Erythroblast (primary cell): ENCODE data around the gene SNRNP200.

Experiments
- DNase-seq, 2 experiments: peaks; one replicate each; lab custom pipeline; 2025; lab: John Stamatoyannopoulos, UW
- GATA1 ChIP-seq: IDR thresholded peaks from 2 replicates; pipeline ENCODE4 v1.6.1; 2011; ENCODE audit warnings: low read depth, mild to moderate bottlenecking, control low read depth, low read length, moderate library complexity
- POLR2A ChIP-seq: IDR thresholded peaks from 2 replicates; pipeline ENCODE4 v1.6.1; 2011; ENCODE audit warnings: mild to moderate bottlenecking, low read length

SNRNP200 gene

DNA sequence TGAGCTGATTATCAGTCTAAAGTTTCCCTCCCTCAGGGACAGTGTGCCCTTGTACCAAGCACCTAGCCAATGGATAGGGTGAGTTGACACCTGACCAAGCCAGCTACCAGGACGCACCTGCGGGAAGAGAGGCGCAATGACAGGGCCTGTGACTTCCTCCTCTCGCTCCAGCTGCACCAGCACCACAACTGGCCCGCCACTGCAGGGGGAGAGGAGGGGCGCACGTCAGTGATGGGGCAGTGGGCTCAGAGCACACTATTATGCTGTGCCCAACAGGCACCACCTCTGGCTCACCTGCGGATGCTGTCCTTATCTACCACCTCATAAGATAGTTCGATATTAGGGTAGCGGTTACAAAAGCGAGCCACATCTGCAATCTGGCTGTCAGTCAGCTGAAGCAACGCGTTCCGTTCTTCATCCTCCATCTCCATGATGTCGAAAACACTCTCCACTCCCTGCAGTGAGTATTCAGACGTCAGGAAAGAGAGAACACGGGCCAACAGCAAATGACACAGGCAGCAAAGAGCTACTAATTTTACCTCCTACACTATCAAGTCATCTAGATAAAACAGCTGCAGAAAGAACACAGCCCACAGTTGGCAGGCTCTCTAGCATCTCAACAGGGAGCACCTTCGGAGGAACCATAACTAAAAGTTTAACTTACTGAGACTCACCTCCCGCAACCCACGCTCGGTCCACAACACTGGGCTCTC is 28.4 kb downstream of the SNRNP200 start:
- DNase-seq: no peak
- TF ChIP-seq GATA1 (no peak), POLR2A (no peak)

DNA sequence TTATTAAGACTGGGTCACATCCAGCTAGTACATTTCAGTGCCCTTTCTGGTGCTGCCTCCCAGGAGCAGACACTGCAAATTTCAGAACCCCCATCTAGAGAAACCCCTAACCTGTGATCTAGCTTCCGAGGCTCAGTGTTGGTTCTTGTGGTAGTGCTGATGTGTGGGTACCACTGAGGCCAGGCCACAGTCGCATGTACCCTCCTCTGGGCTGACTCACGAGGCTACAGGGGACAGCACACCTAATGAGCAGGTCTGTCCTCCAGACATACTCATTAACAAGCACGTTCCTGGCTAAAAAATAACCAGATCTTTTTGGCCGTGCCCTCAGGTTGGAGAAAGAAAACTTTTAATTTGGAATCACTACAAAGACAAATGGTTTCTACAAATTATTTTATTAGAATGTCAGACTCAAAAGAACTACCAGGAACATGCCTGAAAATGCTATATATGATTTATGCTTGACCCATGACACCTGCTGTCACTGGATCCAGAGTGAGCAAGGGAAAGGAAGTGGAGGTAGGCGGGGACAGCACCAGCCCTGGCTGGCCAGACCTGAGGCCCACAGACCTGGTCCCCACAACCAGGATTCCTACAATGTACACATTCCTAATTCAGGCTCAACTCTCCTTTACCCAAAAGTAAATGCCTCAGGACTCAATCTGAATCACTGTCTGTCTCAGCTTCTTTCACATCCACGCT is 30.8 kb downstream of the SNRNP200 start:
- TF ChIP-seq POLR2A (no peak), GATA1 (no peak)
- DNase-seq: no peak

DNA sequence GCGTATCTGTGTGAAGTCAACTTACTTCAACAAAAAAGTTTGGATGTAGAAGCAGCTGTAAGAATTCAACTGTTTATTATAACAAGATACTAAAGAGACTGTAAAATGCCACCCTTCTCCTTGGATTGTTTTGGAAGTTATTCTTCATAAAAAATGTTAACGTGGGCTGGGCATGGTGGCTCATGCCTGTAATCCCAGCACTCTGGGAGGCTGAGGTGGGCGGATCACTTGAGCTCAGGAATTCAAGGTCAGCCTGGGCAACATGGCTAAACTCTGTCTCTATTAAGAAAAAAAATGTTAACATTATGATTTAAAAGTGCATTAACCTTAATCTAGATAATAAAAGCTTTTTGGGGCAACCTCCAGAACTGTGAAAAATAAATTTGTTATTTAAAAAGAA is 31.6 kb downstream of the SNRNP200 start:
- DNase-seq: no peak
- TF ChIP-seq POLR2A (no peak), GATA1 (no peak)

DNA sequence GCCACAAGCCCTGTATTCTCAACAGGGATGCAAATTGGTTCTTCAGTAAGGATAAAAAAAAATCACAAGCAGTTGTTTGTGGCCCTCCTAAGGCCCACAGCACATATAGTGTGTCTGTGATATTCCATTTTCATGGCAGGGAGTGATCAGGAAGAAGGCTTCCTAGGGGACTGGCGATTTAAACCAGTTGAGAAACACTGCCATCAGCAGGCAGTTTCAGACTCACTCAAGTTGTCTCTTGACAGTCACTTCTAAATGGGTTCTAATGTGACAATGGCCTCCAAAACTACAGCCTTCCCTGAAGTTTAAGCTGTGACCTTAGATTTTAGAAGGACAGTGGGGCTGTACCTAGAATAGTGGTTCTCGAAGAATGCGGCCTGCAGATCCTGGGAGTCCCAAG is 33.4 kb downstream of the SNRNP200 start:
- TF ChIP-seq GATA1: no peak
- TF ChIP-seq POLR2A: no peak
- DNase-seq: no peak

DNA sequence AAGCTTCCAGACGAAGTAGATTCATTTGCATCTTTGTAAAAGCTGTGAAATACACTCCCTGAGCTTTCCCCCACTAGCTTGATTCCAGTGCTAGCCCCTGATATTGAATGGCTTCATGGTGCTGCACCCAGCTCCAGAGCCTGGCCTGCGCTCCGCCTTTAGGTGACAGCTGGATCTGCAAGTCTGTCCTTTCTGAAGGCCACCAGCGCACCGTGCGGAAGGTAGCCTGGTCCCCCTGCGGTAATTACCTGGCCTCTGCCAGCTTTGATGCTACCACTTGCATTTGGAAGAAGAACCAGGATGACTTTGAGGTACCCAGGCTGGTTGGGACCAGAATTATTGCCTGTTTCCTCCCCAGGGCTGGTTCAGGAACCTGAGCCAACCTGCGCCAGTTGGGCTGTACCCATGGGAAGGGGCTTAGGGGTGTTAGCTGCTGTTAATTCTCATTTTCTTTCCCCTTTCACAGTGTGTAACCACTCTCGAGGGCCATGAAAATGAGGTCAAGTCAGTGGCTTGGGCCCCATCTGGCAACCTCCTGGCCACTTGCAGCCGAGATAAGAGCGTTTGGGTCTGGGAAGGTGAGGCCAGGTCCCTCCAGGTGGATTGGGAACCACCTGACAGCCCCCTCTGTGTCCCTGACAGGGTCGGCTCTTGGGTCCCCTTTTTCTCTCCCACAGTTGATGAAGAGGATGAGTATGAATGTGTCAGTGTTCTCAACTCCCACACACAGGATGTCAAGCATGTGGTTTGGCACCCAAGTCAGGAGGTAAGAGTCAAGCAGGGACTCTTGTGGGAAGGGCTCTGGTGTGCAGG is 38.0 kb downstream of the SNRNP200 start:
- peak; percentile 72 to 74 for DNase-seq
- no peak for TF ChIP-seq POLR2A
- TF ChIP-seq GATA1: no peak

DNA sequence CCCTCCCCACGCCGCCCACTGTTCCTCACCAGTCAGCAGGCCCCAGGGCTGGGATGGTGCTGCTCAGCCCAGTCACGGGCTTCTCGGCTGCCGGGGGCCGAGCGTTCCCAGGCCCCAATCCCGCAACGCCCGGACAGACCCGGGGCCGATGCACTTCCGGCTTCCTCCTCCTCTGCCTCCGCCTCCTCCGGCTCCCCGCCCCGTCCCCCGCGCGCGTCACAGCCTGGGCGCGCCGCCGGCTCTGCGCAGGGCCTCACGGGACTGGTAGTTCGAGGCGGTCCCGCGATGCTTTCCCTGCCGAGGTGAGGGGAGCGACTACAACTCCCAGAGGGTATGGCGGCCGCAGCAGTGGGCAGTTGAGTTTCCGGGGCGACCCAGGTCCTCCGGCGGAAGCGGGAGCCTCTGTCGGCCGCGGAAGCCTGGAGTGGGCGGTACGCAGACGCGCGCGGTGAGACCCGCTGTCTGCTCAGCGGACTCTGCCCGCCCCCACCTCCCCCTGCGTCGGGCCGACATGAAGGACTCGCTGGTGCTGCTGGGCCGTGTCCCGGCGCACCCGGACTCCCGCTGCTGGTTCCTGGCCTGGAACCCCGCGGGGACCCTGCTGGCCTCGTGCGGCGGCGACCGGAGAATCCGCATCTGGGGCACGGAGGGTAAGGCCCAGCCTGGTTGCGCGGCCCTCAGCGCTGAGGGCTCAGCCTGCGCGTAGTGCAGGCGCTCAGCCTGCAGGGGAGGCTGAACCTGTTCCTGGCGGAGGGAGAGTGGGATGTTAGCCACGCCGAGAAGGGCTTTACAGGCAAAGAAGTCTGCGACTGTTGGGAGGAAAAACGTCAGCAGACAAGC is 39.3 kb downstream of the SNRNP200 start, which contains the start of the genes CIAO1 and TMEM127:
Gene CIAO1 (plus strand): TSS at position 386 of the 840 bp plus-strand sequence. CDS start 126 bp downstream, at position 512.
Gene TMEM127 (minus strand): TSS at position 158 of the 840 bp plus-strand sequence. CDS start 616 bp downstream, outside the sequence.
- TF ChIP-seq GATA1: no peak
- peak; percentile 86 for TF ChIP-seq POLR2A
- peak; percentile 98 to 99 for DNase-seq

DNA sequence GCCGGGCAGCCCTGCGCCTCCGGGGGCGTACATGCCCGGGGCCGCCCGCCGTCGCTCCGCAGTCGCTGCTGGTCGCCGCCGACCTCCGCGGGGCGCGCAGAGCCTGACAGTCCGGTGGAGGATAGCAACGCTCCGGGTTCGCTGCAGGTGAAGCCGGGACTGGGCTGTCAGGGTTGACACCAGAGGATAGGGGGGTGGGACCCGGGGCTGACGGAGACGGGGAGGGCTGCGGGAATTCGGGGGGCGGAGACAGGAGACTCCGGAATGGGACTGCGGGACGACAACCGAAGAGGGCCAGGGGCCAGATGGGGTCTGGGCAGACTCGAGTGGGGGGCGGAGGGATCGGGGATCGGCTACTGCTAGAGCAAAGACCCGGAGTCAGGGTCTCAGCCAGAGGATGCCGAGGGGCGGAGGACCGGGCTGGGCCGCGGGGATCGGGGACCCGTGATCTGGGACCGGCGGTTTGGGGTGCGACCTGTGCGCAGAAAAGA is 40.0 kb downstream of the SNRNP200 start:
- peak; percentile 63 to 76 for DNase-seq
- no peak for TF ChIP-seq GATA1
- TF ChIP-seq POLR2A: no peak

DNA sequence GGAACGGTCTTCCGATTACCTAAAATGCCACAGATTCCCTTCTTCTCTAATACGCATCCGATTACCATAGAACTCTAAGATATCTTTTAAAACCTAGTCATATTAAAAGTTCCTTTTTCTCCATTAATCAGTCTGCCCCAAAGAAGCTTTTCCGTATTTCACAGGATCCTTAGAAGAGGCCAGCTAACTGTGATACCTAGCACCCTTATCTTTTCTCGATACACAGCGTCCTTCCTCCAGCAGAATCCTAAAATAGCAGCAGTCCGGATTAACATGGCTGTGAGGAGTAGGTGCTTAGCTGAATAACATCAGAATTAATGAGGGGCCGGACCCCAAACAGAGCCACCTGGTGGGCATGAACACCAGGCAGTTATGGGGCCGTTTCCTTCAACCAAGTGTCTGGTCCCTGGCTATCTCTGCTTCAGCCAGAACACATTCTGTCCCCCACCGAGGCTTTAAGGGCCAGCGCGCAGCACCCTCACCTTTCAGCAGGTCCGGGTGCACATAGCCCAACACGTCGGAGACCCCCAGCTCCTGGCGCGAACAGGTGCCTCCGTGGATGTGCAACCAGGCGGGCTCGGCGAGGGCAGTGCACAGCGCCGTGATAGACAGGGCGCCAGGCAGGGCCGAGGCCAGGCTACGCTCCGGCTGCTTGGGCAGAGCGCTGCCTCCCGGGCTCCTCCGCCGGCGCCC is 40.5 kb downstream of the SNRNP200 start:
- peak; percentile 69 to 71 for DNase-seq
- TF ChIP-seq GATA1 (no peak), POLR2A (no peak)

DNA sequence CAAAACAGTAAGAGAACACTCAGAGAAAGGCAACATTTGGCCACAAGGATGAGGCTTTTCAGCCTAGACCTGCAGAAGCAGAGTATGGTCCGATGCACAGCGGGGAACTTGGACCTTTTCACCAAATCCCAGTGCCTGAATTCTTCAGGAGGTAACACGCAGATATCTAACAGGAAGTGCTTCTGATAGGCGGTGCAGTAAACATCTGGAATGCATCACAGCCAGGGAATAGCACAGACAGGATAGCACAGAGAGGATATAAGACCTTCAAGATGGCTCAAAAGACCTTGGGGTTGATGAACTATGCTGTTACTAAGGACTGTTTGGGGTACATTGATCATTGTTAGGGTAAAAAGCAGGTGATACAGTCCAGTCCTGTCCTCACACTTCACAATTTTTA is 41.3 kb downstream of the SNRNP200 start:
- no peak for TF ChIP-seq GATA1
- TF ChIP-seq POLR2A: no peak

DNA sequence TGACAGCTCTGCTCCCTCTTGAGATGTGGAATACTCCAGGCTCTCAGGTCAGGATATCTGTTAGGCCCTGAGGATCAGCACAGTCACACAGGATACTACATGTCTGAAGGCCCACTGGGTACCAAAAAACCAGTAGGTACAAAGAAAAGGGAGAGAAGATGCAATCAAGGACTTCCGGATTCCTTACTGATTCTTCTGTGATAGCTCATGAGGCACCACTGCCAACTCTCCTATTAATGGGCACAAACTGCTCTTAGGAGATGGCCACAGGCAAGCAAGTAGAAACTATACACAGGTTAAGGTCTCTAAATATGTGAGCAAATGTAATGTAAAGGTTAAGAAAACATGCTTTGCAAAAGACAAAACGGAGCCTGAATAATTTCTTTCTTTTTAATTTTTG is 43.0 kb downstream of the SNRNP200 start:
- no peak for TF ChIP-seq GATA1
- no peak for TF ChIP-seq POLR2A
- no peak for DNase-seq

More for the DNA sequence above, 41.3 kb downstream of the SNRNP200 start:
- no peak for DNase-seq

DNA sequence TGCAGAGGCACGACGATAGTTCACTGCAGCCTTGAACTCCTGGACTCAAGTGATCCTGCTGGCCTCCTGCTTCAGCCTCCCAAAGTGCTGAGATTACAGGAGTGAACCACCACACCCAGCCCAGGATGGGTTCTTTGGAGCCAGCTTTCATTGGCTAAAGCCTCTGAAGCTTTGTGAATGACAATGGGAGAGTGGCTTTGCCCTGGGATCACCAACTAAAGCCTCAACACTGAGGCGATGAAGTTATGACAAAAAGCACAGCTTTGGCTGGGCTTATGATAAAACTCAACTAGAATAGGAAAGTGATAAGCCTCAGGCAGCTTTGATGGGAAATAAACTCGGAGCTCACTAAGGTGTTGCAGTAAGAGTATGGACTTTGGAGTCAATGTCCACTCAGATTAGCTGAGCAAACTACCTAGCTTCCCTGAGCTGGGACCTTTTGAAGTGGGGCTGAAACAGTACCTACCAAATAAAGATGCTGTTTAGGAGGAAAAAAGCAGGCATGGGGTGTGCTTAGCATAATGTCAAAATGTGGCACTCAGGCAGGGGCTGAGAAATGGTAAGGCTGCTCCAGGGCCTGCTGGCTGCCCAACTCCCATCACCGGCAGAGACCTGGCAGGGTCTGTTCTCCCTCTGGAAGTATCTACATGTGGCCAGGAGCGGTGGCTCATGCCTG is 43.9 kb downstream of the SNRNP200 start:
- no peak for DNase-seq
- no peak for TF ChIP-seq GATA1
- no peak for TF ChIP-seq POLR2A
